ENCODE results near the gene RFT1. TPM values are rescaled to one million over a fixed set of nuclear protein-coding genes. Genes with fewer than 3 reads are reported as not detected.
A peak's percentile ranks its signal among the peaks of the same experiment; 100 is the strongest.

RFT1 gene
- total and polyA plus RNA-seq, 2 of the 13 experiments (the other 11 are each of a cell fraction or from before 2014, with no cell fraction given) = 23.2 to 37.0 TPM

GRCh38 chr3:53072653-53073552, 57.3 kb downstream of the RFT1 start (continued):
- TF ChIP-seq HNF4G (IDR thresholded peaks at IDR 0.05; ENCODE audit: borderline replicate concordance, low read depth, low read length) (peak; percentile 44; the same call in 1 of the 2 replicates), HNF4G (CRISPR knock-in tag; IDR thresholded peaks at IDR 0.05; ENCODE audit: borderline replicate concordance, low read depth) (peak; percentile 53; the same call in 1 of the 2 replicates), RAD51 (IDR thresholded peaks at IDR 0.05; ENCODE audit: borderline replicate concordance) (no peak), ZNF343 (CRISPR knock-in tag; IDR thresholded peaks at IDR 0.05) (no peak; the same call in 1 of the 2 replicates), ATRX (CRISPR knock-in tag; IDR thresholded peaks at IDR 0.05; ENCODE audit: borderline replicate concordance) (no peak), NCOA2 (CRISPR knock-in tag; IDR thresholded peaks at IDR 0.05) (0 out of 2 replicates have a peak, but pooled peaks have one; percentile 29), PHB2 (IDR thresholded peaks at IDR 0.05; ENCODE audit: partially characterized antibody) (no peak), GTF2F1 (IDR thresholded peaks at IDR 0.05; ENCODE audit: low read length) (no peak), ZNF512B (CRISPR knock-in tag; IDR thresholded peaks at IDR 0.05; ENCODE audit: borderline replicate concordance) (no peak; the same call in 1 of the 2 replicates), NR1H2 (CRISPR knock-in tag; IDR thresholded peaks at IDR 0.05; ENCODE audit: borderline replicate concordance, low read depth) (no peak), BRF2 (CRISPR knock-in tag; IDR thresholded peaks at IDR 0.05) (no peak), ZNF674 (CRISPR knock-in tag; IDR thresholded peaks at IDR 0.05; ENCODE audit: low read depth) (no peak), SNAPC2 (CRISPR knock-in tag; IDR thresholded peaks at IDR 0.05) (no peak), RAD21 (CRISPR knock-in tag; IDR thresholded peaks at IDR 0.05) (peak; percentile 91), EEA1 (CRISPR knock-in tag; IDR thresholded peaks at IDR 0.05; ENCODE audit: borderline replicate concordance) (no peak), DRAP1 (CRISPR knock-in tag; IDR thresholded peaks at IDR 0.05) (no peak), SETDB1 (CRISPR knock-in tag; IDR thresholded peaks at IDR 0.05; ENCODE audit: borderline replicate concordance) (no peak), ZNF17 (CRISPR knock-in tag; IDR thresholded peaks at IDR 0.05) (no peak), ZNF879 (CRISPR knock-in tag; IDR thresholded peaks at IDR 0.05) (no peak), PPARG (CRISPR knock-in tag; conservative IDR thresholded peaks at IDR 0.05) (0 out of 2 replicates have a peak, but pooled peaks have one; percentile 34), NFE2L2 (IDR thresholded peaks at IDR 0.05; ENCODE audit: low read length) (no peak), CCAR2 (optimal IDR thresholded peaks at IDR 0.05; ENCODE audit: low read depth, low read length) (no peak), ERF (CRISPR knock-in tag; IDR thresholded peaks at IDR 0.05) (peak; percentile 48; the same call in 1 of the 2 replicates), CBX5 (CRISPR knock-in tag; IDR thresholded peaks at IDR 0.05; ENCODE audit: borderline replicate concordance) (no peak), RFXANK (CRISPR knock-in tag; IDR thresholded peaks at IDR 0.05) (no peak), HOXA3 (CRISPR knock-in tag; IDR thresholded peaks at IDR 0.05) (peak; percentile 18; the same call in 1 of the 2 replicates)
